T-helper 2 cell treated with Interferon-gamma antibody and Interleukin-4, amounts not matched to agents 100 ng/mL and 5 ng/mL, for 36 hours (primary cell): Measurements from ENCODE around the gene GARS1. TPM values are rescaled to one million over a fixed set of nuclear protein-coding genes. Genes with fewer than 3 reads are reported as not detected.

ENCODE experiments used
- intact Hi-C: fragments of 100-400 bp; cut with micrococcal nuclease; formaldehyde crosslinking; loops from one replicate; pipeline ENCODE4 v1.15.1; 2023
- total RNA-seq: library from RNA; stranded (reverse); gene quantifications from 2 replicates; pipeline ENCODE4 v1.2.3, GENCODE V29; 2022

Gene GARS1
- total RNA-seq, 1 donor from 2014 or later: 165 TPM

- intact Hi-C loops: no loop called here
Measured at GRCh38 chr7:30652698-30653641, 58.3 kb downstream of the GARS1 start.

DNA sequence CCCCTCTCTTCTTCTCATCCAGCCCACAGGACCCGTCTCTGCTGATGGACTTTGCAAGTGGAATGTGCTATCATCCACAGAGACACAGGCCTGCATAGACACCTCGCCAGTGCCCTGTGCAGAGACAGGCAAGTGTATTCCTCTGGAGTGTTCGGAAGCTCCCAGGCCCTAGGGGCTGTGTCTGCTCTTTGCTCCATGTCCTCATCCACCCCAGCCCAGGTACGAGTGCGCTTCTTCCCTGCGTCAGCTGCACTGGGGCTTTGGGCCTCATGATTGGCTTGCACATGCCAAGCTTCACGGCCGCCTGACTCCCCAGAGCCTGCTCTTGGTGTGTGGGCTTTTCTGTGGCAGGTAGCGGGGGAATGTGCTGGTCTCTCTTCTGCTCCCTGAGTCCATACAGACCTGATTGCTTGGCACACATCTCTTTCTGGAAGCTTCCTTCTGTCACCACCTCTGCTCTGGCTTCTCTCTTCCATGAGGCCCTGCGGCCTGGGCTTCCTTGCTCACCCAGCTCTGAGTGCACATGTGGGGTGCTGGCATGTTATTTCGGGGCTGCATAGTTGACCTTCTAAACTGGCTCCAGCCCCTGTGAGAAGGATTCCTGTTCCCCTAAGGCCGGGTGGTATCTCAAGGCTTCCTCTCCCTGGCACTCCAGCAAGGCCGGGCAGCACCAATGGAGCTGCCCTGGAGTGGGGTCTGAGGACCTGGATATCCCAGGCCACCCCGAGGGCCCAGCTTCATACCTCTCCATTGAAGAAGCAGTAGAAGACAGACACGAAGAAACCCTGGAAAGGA, 59.8 kb downstream of the GARS1 start:
- intact Hi-C loops: no loop called here

DNA sequence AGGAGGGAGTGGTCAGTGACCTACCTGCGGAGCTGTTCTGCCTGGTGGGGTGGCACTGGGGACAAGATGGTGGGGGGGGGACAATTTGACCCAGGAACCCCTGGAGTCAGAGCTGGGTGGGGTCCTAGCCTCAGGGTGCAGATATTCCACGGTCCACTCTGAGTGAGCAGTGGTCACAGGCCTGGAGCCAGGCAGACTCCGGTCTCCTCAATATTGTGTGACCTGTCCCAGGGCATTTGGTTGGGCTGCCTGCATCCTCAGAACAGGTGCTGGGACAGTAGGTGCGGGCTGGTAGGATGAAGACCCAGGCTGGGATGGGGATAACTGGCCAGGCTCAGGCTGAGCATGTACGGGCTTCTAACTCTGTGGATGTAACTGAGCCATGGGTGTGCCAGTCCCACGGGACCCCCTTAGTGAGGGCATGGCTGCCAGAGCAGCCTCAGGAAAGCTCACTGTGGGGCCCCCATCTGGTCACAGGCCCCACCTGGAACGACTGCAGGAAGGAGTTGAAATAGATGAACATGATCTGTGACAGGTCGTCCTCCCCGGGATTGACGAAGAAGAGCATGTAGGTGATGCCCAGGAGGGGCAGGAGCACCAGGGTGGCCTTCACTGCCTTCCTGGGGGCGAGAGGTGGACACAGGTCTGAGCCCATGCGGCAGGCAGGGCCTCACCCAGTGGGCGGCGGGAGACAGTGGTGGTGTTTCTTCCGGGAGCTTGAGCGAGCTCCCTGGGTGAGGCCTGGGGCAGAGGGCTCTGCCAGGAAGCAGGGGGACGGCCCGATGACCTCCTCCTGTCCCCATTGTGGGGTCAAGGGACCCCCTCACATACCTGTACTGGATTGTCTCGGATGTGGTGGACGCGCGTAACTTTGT, 60.7 kb downstream of the GARS1 start:
- intact Hi-C loops: no loop called here

GRCh38 chr7:30656006-30656957, 61.6 kb downstream of the GARS1 start:
- intact Hi-C loops: no loop called here

DNA sequence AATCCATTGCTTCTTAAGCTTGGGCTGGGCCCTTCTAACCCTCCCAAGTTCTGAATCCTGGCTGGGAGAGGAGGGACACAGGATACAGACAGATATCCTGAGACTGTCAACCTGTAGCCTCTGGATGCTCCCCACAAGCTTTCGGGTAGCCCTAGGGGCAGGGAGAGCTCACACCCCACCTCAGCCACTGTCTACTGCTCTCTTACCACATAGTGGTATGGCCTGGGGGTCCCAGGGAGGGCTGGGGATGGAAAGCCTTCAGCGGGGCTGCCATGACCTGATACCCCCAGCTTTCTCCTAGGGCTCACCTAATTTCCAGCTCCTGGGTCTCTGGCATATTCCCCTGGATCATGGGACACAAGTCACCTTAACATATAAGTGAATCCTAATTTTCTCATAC, 62.5 kb downstream of the GARS1 start:
- intact Hi-C loops: no loop called here

GRCh38 chr7:30658479-30659074, 63.9 kb downstream of the GARS1 start:
- intact Hi-C loops: no loop called here

- intact Hi-C loops: no loop called here
Measured at GRCh38 chr7:30659312-30659711, 64.6 kb downstream of the GARS1 start.

DNA sequence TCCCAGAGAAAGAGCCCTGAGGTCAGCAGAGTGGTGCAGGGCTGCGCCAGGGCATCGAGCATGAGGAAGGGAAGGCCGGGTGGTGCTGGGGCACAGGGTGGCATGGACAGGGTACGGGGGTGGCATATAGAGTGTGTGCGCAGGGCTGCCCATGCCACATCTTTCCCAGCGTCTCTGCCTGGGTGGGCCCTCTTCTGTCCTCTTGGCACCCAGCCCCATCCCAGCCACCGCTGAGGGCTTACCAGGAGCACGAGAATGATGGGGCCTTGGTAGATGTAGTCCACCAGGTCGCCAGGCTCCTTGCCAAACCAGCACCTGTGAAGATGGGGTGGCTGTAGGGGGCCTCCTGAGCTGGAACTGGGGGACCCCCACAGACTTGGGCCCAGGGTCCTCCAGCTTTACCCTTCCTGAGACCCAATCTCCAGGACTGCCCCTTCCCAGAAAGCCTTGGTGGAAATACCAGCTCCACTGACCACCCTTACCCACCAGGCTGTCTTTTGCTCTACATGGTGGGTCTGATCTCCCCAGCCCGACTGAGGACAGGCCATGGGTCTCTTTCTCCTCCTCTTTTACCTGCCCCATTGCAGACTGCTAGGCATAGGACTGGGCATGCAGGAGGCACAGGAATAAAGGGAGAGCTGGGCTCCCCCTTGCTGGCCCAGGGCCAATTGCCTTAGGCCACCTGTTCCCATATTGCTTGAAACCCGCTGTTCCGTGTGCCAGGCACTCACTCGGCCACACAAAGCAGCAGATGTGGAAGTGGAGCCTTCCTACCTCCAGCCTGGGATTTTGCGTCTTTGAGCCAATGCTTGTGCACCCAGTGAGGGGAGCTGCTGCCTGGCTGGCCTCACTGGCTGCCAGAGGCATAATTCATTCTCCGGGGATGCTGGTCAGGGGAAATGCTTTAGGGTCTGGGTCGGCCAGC, 65.9 kb downstream of the GARS1 start:
- intact Hi-C loops: no loop called here

DNA sequence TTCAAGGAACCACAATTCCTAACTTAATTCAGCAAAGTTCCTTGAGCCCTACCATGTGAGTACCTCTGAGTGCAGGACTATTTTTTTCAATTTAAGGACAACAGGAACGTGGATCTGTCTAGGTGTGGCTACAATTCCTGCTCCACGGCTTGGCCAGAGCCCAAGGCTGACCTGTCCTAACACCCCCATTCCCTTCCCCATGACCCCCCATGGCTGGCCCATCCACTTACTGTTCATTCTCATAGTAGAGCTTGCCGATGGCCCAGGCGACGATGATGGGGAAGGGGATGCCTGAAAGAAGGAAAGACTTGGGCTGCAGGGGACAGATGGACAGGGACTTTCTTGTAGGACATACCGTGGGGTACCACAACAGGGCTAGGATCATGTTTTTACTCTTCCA, 67.2 kb downstream of the GARS1 start:
- intact Hi-C loops: no loop called here

DNA sequence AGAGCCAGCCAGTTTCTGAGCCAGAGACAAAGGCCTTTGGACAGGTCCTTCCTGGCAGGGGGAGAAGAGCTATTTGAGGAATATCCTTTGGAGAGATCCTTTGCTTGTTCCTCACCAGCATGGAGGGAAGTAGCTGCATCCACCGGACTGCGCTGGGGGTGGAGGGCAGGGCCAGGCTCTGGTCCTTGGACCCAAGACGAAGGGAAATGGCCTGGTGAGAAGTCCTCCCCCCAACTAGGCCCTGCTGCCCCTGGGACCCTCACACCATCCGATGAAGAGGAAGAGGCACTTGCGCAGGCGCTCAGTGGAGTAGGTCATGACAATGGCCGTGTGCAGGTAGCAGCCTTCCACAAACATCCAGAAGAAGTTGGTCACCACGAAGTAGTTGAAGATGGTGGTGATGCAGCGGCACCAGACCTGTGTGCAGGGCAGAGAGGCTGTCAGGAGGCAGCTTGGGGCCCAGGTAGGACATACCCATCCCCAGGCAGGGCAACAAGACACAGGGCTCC, 67.8 kb downstream of the GARS1 start:
- intact Hi-C loops: no loop called here

DNA sequence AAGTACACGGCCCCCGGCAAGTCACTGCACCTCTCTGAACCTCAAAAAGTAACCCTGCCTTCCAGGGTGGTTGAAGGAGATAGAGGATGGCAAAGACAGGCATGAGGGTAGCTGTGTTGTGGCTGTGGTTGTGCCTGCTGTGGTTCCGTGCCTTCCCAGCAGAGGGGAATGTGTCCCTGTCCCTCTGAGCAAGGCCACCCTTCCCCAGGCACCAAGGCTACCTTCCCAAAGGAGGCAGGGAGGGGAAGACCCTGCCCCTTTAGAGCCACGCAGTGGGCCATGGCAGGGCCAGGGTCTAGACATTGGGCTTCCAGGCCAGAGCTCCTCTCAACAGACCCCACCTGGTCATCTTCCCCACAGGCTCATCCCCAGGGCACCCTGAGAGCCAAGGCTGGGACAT, 68.7 kb downstream of the GARS1 start:
- intact Hi-C loops: no loop called here

DNA sequence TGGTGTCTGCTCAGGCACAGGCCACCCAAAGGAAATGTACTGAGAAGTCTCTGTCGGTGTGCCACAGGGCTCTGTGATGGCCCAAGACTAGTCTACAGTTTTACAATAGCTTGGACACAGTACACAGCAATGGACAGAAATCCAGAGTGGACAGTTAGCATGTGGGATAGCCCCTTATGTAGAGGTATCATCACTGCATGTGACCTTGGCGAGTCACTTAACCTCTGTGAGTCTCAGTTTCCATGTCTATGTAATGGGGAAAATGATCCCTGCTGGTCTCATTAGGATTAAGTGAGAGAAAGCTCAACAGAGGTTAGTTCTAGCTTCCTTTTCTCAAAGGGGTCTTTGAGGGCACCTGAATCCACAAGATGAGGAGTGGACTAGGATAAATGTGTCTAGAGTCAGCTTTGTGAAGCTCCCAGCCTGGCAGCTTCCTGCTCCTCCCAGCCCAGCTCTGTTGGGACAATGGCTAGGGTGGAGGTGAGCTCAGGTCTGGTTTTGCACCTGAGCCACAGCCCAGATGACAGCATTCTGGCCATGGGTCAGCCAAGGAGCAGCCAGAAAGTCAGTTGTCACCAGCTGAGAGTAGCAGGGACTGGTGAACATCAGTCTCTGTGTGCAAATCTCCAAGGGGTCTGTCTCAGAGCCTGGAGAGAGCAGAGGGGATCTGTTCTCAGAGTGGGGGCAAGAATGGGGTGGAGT, 69.7 kb downstream of the GARS1 start:
- intact Hi-C loops: no loop called here

- intact Hi-C loops: no loop called here
Measured at GRCh38 chr7:30665043-30665442, 70.4 kb downstream of the GARS1 start.

DNA sequence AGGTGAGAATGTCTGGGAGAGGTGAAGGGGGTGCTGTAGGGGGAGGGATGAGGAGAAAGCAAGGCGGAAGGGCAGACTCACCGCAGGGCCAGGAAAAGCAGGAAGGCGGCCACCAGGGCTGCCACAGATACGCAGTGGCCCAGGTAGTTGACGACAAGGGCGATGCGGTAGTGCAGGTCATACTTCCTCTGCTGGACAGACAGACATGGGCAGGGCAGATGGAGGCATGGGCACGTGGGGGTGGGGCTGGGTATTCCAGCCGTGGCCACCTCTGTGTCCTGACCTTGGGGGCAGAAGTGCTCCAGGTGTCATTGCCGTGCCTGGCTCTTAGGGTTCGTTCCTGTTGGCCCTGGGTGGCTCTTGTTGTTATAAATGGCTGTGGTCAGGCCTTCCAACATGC, 70.8 kb downstream of the GARS1 start:
- intact Hi-C loops: no loop called here

GRCh38 chr7:30667172-30667571, 72.5 kb downstream of the GARS1 start:
- intact Hi-C loops: no loop called here

DNA sequence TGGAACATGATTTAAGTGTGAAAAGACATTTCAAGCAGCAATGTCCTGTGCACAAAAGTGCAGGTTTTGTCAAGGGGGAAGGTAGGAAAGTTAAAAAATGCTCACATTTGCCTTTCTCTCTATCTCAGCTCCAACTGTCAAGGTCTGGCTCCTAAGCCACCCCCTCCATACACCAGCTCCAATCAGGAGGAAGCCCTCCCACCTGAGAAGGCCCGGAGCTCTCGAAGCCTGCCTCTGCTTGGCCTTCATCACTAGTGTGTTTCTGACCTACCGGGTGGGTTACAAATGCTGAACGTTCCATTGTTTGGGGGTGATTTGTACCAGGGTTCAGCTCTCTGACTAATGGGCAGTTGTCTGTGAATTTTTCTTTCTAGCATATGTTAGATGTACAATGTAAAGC, 73.4 kb downstream of the GARS1 start:
- intact Hi-C loops: no loop called here

DNA sequence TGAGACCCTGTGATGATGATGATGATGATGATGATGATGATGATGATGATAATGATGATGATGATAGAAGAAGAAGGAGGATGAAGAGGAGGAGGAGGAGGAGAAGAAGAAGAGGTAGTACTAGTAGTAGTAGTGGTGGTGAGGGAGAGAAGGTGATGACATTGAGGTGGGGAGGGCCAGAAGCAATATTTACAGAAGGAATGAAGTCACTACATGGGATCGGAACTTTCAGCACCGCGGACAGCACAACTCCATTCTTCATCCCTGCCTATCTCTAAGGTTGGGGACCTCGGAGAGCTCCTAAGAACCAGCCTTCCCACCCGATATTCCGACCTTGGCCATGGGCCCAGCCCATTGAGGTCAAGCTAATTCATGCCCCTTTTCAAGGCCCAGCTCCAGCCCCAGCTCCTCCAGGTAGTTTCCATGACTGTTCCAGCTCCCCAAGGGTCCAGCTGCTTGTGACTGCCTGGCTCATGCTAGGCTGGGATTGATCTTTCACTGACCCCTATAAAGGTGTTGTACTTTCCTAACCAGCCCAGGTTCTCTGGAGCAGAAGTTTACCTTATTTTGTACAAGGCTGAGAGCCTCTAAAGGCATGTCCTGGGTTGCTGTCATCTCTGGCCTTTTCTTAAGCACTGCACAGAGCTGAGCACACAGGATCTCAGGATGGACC, 77.3 kb downstream of the GARS1 start:
- intact Hi-C loops: no loop called here
